ENCODE data around the gene ADAMTS10.
"Not testable (repeated sequence)": the region's sequence is repeated elsewhere in the genome, so short reads cannot be mapped to it uniquely, and the experiment has no call there.

Gene ADAMTS10

DNA sequence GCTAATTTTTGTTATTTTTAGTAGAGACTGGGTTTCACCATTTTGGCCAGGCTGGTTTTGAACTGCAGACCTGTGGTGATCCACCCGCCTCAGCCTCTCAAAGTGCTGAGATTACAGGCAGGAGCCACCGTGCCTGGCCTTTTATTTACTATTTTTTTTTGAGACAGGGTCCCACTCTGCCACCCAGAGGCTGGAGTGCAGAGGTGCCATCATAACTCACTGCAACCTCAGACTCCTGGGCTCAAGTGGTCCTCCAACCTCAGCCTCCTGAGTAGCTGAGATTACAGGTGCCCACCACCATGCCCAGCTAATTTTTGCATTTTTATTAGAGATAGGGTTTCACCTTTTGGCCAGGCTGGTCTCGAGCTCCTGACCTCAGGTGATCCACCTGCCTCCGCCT, 12.4 kb upstream of the ADAMTS10 start:
- DNase-seq: not testable (repeated sequence)

DNA sequence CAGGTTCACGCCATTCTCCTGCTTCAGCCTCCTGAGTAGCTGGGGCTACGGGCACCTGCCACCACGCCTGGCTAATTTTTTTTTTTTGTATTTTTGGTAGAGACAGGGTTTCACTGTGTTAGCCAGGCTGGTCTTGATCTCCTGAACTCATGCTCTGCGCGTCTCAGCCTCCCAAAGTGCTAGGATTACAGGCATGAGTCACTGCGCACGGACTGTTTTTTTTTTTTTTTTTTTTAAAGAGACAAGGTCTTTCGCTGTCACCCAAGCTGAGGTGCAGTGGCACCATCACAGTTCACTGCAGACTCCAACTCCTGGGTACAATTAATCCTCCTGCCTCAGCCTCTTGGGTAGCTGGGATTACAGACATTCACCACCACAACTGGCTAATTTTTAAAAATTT, 8.2 kb upstream of the ADAMTS10 start:
- no peak for DNase-seq

DNA sequence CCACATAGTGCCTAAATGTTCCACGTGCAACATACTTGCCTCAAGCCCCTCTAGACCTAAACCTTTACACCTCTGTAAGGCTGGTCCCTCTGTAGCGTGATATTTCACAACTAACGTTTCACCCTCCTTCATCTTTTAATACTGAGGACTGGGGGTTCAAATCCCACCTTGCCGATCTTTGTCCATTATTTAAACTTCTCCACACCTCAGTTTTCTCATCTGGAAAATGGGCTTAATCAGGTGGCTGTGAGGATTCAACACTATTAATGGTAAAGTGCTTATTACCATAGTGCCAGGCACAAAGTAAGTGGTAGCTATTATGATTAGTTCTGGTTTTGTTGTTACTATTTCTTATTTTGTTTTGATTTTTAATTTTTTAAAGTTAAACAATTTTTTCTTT, 7.5 kb upstream of the ADAMTS10 start:
- DNase-seq: no peak

GRCh38 chr19:8617325-8617724, 6.8 kb upstream of the ADAMTS10 start:
- DNase-seq: not testable (repeated sequence)

DNA sequence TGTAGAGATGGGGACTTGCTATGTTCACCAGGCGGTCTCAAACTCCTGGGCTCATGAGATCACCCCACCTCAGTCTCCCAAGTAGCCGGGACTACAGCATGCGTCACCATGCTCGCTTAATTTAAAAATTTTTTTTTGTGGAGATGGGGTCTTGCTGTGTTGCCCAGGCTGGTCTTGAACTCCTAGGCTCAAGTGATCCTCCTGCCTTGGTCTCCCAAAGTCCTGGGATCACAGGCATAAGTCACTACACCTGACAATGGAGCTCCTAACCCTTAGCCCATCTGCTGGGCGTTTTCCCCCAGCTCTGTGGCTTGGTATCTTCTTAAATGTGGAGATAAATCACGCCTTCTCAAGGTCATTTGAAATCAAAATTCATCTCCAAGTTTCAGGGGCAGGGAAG, 6.3 kb upstream of the ADAMTS10 start:
- DNase-seq: no peak

GRCh38 chr19:8615813-8616596, 5.5 kb upstream of the ADAMTS10 start:
- DNase-seq: peak; percentile 84

DNA sequence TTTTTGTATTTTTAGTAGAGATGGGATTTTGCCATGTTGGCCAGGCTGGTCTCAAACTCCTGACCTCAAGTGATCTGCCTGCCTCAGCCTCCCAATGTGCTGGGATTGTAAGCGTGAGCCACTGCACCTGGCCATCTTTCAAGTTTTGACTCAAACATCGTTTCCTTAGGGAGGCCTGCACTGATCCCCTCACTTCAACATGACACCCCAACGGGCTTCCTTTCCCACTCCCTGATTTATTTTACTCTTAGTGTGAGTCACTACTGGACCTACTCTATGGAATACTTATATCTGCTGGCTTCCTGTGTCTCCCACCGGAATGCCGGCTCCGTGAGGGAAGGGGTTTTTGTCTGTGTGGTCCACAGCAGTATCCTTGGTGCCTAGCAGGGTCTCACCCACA, 4.5 kb upstream of the ADAMTS10 start:
- no peak for DNase-seq

DNA sequence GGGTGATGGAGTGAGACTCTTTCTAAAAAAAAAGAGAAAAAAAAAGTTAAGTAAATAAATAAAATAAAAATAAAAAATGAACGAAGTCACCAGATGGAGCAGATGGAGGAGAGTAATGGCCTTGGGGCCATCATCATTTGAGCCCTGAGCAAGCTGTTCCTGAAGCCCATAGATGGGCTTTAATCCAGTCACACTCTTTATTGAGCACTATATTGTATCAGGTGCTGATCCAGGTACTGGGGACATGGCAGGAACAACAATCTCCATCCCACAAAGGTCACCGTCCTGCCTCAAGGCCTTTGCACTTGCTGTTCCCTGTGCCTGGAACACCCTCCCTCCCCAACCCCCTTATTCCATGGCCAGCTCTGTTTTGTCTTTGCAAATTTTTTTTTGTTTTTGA, 3.9 kb upstream of the ADAMTS10 start:
- DNase-seq: no peak

DNA sequence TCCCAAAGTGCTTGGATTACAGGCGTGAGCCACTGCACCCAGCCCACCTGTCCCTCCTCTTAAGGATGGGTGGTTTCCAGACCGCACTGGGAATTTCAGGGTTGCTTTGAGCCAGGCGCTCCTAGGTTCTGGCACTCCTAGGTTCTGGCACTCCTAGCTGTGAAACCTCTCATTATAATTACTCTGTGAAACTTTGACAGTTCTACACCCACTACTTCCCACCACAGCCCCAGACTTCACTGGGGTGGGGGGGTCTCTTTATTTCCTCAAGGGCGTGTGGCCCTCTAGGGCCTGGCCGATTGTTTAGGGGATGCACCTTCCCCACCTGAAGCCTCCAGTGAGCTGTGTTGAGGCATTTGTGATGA, 2.3 kb upstream of the ADAMTS10 start:
- DNase-seq: no peak

GRCh38 chr19:8611877-8612806, 1.6 kb upstream of the ADAMTS10 start:
- no peak for DNase-seq

DNA sequence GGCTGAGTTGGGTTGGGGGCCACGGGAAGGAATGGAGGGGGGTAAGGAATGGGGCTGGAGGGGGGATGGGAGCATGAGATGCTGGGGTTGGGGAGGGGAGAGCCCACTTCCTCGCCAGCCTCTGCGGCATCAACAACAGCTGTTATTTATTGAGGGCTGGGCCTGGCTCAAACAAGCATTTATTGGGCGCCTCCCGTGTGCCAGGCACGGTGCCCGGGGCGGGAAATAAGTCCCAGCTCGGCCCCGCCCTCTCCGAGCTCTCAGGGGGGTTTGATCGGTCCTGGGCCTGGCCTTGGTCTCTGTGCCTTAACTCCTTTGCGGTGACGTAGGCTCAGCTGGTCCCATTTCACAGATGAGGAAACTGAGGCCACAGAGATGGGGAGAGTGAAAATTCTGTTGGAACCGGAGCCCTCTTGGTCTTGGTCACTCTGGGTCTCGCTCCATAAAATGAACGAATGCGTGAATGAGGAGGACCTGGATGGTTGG, 919 bp upstream of the ADAMTS10 start:
- DNase-seq: no peak

DNA sequence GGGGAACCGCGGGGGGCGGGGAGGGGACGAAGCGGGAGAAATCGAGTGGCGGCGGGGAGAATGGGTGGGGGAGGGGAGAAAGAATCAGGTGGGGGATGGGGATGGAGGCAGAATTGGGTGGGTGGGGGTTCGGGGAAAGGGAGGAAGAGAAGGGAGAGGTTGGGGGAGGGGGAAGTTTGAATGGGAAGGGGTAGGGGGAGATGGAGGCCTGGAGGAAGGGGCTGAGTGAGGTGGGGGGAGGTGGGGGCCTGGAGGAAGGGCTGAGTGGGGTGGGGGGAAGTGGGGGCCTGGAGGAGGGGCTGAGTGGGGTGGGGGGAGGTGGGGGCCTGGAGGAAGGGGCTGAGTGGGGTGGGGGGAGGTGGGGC, 403 bp upstream of the ADAMTS10 start:
- DNase-seq: no peak

GRCh38 chr19:8609279-8610040, 1.1 kb downstream of the ADAMTS10 start:
- DNase-seq: no peak

DNA sequence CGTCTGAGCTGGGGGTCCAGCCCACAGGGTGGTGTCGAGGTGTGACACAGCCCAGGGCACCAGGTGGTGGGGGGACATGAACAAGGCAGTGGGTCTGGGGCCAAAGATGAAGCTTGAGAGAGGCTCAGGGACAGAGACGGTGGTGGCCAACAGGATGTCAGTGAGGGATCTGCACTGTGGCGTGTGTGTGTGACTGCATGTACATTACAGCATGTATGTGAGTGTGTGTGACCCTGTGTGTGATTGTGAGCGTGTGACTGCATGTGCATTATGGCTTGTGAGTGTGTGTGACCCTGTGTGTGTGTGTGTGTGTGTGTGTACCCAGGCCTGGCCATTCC, 1.6 kb downstream of the ADAMTS10 start:
- no peak for DNase-seq

- DNase-seq: no peak
Observed at GRCh38 chr19:8607386-8607785, 3.1 kb downstream of the ADAMTS10 start.

GRCh38 chr19:8605514-8605913, 5.0 kb downstream of the ADAMTS10 start:
- no peak for DNase-seq

DNA sequence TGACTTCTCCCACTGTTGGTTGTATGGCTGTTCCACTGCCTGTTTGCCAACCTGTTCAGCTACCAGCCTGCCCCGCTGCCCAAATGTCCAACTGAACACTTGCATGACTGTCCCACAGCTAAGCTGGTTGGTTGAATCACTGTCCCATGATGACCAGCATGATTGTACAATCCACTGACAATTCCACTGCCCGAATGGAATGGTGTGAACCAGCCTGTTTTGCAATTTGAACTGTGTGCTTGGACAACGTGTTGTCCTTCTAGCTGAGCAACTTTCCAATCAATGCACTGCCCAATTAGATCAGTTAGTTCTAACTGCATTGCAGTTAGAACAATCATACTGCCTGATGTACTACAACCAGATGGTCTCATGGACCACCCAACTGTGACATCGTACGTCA, 8.7 kb downstream of the ADAMTS10 start:
- no peak for DNase-seq

GRCh38 chr19:8600816-8601215, 9.7 kb downstream of the ADAMTS10 start:
- DNase-seq: no peak

DNA sequence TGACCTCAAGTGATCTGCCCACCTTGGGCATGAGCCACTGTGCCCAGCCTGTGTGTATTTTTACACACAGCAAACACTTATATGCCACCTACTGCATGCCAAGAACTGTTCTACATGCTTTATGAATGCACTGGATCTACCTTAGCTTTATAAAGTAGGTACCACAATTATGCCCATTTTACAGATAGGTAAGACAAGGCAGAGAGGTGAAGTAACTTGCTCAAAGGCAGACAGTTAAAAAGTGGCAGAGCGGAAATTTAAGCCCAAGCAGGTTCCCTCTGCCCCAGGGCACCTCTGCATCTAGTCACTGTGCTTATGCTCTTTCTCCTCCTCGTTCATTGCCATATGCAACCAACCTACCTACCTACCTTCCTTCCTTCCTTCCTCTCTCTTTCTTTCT, 10.5 kb downstream of the ADAMTS10 start:
- DNase-seq: no peak

GRCh38 chr19:8596168-8596567, 14.3 kb downstream of the ADAMTS10 start:
- no peak for DNase-seq

- no peak for DNase-seq
Observed at GRCh38 chr19:8595651-8596050, 14.9 kb downstream of the ADAMTS10 start.

- no peak for DNase-seq
Observed at GRCh38 chr19:8593931-8594330, 16.6 kb downstream of the ADAMTS10 start.

GRCh38 chr19:8592231-8593009, 18.1 kb downstream of the ADAMTS10 start:
- DNase-seq: peak; percentile 95
